ENCODE results near the gene GYS1.

GYS1 gene

DNA sequence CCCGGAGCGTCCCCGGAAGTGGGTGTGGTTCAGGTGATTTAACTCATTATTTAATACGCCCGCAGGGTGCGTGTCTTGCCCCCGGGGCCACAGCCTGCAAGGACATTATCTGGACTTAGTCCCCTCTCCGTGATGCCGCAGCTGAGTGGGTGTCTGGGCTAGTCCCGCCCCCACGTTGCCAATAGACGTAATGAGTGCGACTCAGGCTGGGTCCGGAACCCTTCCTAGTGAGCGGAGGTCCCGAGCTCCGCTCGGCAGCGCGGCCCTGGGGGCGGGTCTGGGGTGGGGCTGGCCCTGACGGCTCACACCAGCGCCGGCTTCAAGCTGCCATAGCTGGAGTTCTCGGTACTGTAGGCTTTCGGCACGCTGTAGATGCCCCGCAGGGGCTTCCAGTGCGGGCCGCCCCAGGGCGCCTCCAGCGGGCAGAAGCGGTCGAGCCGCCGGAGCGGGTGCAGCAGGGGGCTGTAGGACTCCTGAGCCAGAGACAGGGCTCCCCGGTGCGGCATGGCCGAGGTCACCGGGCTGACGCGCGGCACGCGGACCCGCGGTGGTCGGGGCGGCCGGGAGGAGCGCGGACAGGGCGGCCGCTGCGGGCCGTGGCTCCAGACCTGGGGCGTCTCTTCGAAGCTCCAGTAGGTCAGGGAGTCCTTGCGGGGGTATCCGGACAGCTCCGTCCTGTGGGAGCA lies 24.7 kb upstream of the GYS1 start:
- DNase-seq = peak; percentile 17

DNA sequence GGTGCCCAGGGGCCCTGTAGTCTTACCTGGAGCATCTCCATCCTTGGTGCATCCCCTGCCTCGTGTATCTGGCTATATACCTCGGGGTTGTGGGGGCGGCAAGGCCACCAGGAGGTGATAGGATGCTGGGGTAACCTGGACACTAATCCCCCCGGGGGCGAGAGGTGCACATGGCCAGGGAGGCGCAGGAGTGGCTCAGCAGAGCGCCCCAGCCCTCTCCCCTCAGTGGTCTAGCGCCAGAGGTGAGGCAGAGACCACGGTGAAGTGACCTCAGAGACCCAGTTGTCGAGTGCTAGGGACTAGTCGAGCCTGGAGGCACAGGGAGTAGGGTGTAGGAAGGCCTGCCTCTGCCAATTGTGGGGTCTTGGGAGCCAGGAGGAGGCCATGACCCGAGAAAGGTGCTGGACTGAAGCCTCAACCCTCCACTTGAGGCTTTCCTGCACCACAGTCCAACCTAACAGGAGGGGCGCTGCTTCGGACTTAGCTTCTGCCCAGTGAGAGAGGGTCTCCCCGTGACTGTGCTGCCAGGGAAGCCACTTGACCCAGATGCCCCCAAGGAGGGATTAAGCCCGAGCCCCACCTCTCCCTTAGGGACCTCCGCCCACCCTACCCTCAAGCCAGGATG lies 24.0 kb upstream of the GYS1 start, which contains the start of gene LHB:
Gene LHB (minus strand): TSS at position 51 of the 625 bp plus-strand sequence. CDS start 10 bp downstream, at position 41.
- no peak for DNase-seq

DNA sequence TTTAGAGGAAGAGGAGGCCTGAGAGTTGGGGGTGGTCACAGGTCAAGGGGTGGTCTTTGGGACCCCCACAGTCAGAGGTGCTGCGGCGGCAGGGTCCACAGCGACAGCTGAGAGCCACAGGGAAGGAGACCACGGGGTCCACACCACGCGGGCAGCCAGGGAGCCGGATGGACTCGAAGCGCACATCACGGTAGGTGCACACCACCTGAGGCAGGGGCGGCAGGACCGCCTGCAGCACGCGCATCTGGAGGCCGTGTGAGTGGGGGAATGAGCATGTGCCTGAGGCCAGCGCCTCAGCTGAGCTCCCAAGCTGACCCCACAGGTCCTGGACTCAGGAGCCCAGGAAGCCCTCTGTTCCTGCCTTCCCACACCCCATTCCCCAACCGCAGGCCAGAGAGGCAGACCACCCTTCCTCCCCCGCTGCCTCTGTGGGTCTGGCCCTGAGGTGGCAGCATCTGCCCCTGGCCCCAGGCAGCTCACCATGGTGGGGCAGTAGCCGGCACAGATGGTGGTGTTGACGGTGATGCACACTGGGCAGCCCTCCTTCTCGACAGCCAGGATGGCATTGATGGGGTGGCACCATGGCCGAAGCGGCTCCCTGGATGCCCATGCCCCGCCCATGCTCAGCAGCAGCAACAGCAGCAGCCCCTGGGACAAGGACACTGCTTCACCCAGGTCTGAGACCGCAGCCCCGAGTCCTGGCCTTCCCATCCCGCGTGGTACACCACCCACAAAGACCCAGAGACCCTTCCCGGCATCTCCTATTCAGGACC lies 23.1 kb upstream of the GYS1 start:
- DNase-seq = no peak

DNA sequence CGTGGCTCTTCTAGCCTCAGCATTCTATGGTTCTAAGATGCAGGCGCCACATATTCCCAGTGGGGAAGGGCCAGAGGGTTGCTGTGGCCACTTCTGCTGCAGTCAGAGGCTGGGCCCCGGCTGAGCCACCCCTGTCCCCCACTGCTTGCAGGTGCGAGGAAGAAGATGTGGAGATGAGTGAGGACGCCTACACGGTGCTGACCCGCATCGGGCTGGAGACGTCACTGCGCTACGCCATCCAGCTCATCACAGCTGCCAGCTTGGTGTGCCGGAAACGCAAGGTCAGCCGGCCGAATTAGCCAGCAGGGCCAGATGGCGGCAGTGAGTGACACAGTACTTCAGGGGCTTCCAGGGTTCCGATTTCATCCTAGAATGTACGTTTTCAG lies 21.8 kb upstream of the GYS1 start:
- no peak for DNase-seq

DNA sequence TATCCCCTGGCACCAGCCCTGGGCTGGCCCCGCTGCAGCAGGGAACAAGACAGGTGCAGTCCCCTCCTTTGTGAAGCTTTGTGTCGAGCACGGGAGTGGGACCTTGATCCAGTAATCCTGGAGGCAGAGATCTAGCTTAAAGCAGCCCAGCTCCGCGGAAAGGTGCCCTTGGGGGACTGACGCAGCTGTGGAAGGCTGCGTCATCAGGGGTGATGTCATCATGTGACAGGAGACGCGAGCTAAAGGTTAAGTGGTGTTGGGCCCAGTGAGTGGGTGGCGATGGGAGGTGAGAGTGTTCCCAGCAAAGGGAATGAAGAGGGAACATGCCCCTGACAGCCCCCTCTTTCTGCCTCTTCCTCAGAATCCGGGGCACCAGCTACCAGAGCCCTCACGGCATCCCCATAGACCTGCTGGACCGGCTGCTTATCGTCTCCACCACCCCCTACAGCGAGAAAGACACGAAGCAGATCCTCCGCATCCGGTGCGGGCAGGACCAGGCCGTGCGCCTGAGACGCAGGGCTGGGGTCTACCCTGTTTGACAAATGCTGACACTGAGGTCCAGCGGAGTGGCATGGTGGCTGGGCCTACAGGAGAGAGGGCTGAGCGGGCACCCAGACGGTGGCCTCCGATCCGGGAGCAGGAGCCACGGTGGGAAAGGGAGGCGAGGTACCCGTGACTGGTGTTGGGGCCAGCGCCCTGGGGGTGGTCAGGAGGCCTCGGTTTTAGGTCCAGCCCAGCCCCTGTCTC lies 21.2 kb upstream of the GYS1 start:
- no peak for DNase-seq

DNA sequence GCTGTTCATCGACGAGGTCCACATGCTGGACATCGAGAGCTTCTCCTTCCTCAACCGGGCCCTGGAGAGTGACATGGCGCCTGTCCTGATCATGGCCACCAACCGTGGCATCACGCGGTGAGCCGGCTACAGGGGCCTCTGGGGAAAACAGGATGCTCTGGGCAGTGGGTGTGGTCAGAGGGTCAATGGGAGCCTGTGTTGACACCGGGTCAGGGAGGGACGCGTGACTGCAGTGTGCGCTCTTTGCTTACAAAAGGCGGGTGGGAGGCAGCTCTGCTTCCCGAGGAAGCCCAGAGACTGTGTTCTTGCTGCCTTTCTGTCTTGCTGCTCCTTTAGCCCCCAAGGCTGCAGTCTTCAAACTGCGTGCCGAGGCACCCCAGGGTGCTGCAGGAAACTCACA lies 18.1 kb upstream of the GYS1 start:
- DNase-seq = no peak

DNA sequence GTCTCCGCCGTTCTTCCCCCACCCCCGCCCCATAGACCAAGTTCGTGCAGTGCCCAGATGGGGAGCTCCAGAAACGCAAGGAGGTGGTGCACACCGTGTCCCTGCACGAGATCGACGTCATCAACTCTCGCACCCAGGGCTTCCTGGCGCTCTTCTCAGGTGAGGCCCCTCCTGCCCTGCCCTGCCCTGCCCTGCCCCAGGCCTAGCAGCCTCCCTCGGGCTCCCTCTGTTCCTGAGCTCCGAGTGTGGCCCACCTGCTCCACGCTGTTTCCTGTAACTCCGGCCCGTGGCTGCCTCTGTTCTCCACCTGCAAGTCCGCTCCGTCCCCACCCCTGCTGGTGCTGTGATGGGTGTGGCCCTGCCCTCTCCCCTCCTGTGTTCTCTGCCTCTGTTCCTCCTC lies 17.3 kb upstream of the GYS1 start:
- no peak for DNase-seq

DNA sequence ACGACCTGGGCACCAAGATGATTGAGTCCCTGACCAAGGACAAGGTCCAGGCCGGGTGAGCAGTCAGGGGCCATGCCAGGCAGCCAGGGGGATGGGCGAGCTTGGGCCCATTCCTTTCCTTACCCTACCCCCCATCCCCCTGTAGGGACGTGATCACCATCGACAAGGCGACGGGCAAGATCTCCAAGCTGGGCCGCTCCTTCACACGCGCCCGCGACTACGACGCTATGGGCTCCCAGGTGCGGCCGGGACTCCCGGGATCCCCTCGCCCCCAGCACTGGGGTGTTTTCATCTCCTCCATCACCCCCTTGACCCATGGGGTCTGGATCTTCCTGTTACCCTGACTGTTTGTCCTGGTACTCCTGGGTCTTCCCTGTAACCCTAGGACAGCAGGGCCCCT lies 16.7 kb upstream of the GYS1 start:
- no peak for DNase-seq

DNA sequence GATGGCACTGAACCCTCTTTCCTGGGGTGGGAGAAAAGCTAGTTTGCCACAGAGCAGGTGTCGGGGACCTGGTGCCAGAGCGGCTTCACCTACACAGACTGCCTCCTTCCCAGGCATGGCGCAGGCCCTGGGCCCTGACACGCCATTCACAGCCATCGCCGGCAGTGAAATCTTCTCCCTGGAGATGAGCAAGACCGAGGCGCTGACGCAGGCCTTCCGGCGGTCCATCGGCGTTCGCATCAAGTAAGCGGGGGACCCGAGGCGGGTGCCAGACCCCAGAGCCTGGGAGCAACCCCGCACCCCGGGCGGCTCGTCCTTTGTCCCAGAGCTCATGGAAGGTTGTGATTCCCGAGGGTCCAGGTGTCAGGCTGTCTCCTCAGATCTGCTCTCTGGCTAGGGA lies 13.8 kb upstream of the GYS1 start:
- DNase-seq = no peak

DNA sequence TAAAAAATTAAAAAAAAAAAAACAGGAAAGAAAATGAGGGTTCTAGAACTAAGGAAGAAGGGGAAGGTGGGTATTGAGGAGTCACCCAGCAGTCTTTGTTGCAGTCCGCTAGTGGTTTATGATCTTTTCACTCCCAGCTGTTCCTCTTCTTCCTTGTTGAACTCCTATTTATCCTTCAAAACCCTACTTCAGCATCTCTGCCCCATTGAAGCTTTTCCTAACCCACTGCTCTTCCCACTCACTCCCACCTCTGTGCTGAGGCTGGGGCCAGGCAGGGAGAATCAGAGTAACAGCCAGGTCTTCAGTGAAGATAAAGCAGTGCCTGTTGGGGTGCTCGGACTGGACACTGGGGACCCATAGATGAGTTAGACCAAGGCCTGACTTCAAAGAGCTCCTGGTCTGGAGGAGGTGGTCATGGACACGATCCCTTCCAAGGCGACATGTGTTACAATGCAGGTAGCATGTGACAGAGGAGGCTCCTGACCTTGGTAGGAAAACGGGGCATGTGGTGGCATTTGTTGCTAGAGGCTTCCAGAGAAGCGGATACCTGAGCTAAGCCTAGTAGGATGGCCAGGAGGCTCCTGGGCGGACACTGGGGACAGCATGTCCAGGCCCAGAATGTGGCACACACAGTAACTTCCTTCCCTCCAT lies 12.0 kb upstream of the GYS1 start:
- DNase-seq = no peak

DNA sequence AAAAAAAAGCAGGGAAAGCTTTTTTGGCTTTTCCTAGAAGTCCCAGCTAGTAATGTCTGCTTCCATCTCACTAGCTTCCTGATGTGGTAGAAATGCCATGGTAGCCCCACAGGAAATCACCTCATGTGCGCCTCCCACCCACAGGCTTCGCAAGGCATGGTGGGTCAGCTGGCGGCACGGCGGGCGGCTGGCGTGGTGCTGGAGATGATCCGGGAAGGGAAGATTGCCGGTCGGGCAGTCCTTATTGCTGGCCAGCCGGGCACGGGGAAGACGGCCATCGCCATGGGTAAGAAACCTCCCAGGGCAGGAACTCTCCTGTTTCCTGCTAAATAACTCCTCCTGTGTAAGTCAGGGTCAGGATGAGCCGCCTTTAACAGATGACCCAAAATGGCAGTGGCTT lies 11.0 kb upstream of the GYS1 start:
- no peak for DNase-seq

DNA sequence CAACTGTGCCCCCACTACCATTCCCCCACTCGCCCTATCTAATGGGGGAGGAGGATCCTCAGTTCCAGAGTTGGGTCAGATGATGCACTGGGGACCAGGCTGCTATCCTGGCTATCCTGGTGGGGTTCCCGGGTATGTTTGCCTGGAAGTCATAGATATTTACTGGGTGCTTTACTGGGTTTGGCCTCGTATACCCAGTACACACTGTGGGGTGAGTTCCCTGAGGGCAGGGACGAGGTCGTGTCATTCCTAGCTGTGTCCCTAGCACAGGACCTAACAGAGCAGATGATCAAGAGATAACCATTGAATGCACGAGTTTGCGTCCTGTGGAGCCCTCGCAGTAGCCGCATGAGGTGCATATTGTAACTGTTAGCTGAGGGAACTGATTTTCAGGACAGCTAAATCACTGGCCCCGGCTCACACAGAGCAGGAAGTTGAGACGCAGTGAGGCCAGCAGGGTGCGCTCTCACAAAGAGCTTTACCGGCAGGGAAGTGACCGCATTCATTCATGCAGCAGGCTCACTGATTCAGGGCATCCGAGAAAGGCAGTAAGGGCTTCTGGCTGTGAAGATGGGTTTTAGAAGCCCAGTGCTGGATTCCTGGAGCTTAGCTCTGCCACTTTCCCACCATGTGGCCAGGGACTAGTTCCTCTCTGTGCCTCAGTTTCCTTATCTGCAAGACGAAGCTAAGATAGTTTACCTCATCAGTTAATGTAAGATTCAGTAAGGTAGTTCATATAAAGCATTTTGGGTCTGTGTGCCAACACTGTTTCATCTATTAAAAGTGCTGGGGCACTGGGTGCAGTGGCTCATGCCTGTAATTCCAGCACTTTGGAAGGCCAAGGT lies 6.6 kb upstream of the GYS1 start:
- no peak for DNase-seq

DNA sequence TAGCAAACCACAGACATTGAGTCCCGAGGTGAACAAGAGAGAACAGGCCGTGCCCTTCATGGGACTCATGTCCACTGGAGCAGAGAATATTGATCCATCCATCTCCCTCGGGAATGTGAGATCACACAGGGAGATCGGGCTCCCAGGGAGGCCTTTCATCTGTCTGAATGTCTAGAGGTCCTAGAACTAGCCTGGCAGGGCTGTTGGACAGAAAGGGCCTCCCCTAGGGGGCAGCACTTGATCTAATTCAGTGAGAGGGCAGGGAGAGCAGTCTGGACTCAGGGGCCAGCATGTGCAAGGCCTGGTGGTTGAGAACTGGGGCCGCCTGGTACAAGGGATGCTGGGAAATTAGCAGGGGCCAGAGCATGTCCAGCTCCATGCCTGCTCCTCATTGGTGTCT lies 4.9 kb upstream of the GYS1 start:
- DNase-seq = peak; percentile 27

DNA sequence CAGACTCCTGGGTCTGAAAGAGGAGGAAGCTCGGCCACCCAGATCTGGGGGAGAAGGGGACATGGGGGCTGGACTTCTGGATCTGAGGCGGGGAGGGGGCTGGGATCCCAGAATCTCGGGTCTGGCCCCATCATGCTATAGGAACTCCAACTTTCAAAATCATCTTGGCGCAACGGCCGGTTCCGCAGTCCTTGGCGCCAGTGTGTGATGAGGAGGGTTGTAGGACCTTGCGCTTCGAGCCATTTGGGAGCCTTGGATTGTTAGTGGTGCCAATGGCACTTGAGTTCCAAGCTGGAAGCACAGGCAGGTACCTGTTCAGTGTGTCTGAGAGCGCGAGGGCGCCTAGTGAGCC lies 902 bp upstream of the GYS1 start:
- DNase-seq = no peak

DNA sequence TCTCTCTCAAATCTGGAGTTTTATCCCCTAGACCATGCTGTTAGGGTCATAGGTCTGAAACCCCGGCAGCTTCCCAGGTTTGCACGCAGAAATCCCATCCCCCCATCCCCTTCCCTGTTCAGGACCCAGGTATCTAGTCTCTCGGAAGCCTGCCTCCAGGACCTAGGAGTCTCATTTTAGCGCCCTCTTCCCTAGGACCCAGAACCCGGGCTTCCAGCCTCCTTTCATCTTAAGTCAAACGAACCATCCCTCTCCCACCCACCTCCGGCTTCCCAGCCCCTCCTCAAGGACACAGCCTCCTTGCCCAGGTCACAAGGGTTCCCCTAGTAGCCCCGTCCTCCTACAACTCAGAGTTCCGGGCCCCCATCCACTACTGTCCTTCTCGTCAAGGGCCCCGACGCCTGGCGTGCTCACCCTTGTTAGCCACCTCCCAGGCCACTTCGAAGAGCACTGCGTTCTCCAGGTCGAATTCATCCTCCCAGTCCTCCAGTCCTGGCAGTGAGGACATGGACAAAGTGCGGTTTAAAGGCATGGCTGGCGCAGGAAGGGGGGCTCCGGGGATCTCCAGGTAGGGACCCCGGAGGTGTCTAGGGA lies 431 bp downstream of the GYS1 start:
- DNase-seq = no peak

DNA sequence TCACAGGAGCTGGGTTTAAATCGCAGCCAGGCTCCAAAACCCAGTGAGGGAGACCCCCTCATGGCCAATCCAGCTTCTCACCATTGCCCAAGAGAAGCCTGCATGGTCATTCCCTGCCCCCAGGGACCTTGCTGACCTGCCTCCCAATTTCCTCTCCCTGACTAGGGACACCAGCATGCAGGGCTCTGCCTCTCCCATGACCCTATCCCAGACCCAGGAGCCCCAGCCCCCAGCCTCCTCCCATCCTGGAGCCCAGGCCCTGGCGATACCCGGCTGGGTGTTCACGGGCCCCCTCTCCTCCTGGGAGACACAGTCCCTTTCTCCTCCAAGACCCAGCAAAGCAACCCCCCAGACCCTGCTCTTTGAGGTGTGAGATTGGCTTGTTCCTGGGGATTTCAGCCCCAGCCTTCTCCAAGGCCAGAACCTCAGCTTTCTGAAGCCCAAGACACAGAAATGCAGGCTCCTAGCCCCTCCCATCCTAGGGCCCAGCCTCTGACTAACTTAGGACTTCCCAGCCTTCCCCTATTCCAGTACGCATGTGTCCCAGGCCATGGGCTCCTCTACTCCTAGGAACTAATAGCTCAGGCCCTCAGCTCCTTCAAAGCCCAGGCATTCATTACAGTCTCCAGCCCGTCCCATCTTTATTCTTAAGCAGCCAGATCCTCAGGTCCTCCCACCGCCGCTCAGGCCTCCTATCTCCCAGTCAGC lies 1.1 kb downstream of the GYS1 start:
- DNase-seq = no peak

DNA sequence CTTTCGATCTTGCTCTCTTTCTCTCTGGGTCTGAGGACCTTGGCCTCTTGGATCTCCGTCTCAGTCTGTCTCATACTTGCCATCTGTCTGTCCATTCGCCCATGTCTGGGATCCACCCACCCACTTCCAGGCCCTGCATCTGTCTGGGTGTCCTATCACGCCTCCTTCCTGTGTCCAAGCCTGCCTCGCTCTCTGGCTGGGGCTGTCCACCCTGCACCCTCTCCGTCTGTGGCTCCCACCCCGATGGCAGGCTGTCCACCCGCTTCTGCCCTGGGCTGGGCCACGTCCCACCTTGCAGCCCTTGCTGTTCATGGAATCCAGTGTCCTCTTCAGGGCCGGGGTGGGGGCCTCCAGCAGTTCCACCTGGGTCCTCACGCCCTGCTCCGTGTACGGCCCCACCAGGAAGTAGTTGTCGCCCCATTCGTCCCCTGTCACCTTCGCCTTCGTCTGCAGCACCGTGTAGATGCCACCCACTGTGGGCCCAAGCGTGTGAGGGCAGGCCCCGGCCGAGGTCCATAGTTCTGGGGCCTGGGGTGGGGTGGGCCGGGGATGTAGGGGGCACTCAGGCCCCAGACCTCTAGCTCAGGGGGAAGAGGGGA lies 2.0 kb downstream of the GYS1 start:
- no peak for DNase-seq

DNA sequence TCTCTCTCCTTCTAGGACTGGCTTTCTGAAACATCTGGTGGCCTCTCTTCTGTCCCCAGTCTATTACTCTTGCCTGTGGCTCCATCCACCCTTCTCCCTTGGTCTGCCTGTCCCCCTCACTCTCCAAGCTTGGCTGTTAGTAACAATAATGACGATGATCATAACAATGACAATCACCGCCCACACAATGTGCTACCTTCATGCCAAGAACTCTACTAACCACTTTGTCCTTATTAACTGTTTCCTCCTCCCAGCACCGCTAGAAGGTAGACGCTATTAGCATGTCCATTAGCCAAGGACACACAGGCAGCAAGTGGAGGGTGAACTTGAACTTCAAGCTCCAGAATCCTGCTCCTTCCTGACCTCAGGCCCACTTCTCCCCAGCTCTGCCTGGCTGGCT lies 2.7 kb downstream of the GYS1 start:
- DNase-seq = no peak

DNA sequence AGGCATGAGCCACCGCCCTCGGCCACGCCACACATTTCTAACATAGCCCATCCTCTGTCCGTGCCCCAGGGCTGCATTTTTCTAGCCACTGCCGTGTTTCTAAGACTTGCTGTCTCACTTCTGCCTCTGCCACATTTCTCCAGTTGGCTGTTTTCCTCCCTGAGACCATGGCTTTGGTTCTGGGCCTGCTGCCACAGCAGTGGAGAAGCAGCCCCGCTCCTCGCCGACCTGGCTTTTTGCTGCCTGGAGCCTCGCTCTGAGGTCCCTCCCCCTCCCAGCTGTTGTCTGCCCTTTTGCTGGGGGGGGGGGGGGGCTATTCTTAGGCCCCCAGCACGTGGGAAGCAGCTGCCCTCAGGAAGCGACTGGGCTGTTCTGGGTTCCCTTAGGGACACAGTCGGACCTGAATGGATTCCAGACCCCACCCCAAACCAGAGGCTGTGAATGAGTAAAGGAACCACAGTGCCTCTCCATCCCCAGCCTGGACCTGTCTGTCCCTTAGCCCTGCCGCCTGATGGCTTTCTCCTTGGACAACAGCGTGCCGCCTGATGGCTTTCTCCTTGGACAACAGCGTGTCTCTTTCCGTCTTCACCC lies 3.3 kb downstream of the GYS1 start:
- DNase-seq = no peak

DNA sequence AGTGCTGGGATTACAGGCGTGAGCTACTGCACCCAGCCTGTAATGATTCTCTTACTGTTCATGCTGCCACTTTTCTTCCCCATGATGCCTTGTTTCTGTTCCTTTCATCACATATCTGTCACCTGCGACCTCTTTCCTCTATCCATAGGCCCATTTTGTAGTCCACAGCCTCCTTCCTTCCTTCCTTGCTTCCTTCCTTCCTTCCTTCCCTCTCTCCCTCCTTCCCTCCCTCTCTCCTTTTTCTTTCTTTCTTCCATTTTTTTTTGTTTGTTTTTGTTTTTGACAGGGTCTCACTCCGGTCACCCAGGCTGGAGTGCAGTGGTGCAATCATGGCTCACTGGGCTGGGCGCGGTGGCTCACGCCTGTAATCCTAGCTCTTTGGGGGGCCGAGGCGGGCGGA lies 4.2 kb downstream of the GYS1 start:
- no peak for DNase-seq

Data from DMS 273 treated with DMSO at 0.1 percent for 48 hours (cell line).